Astrocyte (in vitro differentiated cells and primary cell): ENCODE measurements around the gene LRRC7. TPM values are rescaled to one million over a fixed set of nuclear protein-coding genes. Genes with fewer than 3 reads are reported as not detected.

Experiments
- DNase-seq: peaks from one replicate; pipeline ENCODE4 v3.0.0-alpha.2; 2010; ENCODE audit warnings: low read depth
- FAIRE-seq: peaks from 2 replicates; lab custom pipeline; 2011; peaks lifted over from hg19 to GRCh38; lab: Jason Lieb, UNC
- H2AFZ ChIP-seq: 2 replicates; pipeline ENCODE4 v1.6.0; 2012; ENCODE audit warnings: low read depth, low read length, inconsistent platforms
- H3K27ac ChIP-seq: 2 replicates; pipeline ENCODE4 v1.5.1; 2011; ENCODE audit warnings: low read depth, low read length, inconsistent platforms
- H3K27me3 ChIP-seq: 2 replicates; pipeline ENCODE4 v1.6.0; 2011; ENCODE audit warnings: low read length, inconsistent platforms; ENCODE audit not compliant: insufficient read depth
- H3K36me3 ChIP-seq: 2 replicates; pipeline ENCODE4 v1.5.1; 2011; ENCODE audit warnings: low read length, inconsistent platforms; ENCODE audit not compliant: insufficient read depth
- H3K4me1 ChIP-seq: 2 replicates; pipeline ENCODE4 v1.5.1; 2011; ENCODE audit warnings: low read length, inconsistent platforms; ENCODE audit not compliant: insufficient read depth
- H3K4me2 ChIP-seq: 2 replicates; pipeline ENCODE4 v1.6.0; 2012; ENCODE audit warnings: low read length, inconsistent platforms
- H3K4me3 ChIP-seq: 2 replicates; pipeline ENCODE4 v1.5.1; 2011; ENCODE audit warnings: low read depth, mild to moderate bottlenecking, low read length, inconsistent platforms; ENCODE audit not compliant: insufficient read depth
- H3K79me2 ChIP-seq: 2 replicates; pipeline ENCODE4 v1.6.0; 2012; ENCODE audit warnings: mild to moderate bottlenecking, low read length, inconsistent platforms; ENCODE audit not compliant: insufficient read depth
- H3K9ac ChIP-seq: 2 replicates; pipeline ENCODE4 v1.6.0; 2012; ENCODE audit warnings: mild to moderate bottlenecking, low read length, inconsistent platforms
- H3K9me3 ChIP-seq: 2 replicates; pipeline ENCODE4 v1.5.1; 2012; ENCODE audit warnings: low read depth, mild to moderate bottlenecking, low read length, inconsistent platforms; ENCODE audit not compliant: insufficient read depth
- H4K20me1 ChIP-seq: 2 replicates; pipeline ENCODE4 v1.6.0; 2012; ENCODE audit warnings: low read length, inconsistent platforms; ENCODE audit not compliant: insufficient read depth
- H3K27ac Mint-ChIP-seq: one replicate; pipeline ENCODE4 v1.8.0; 2021; ENCODE audit warnings: mild to moderate bottlenecking, mixed read lengths; ENCODE audit not compliant: unreplicated experiment
- H3K27me3 Mint-ChIP-seq: one replicate; pipeline ENCODE4 v1.8.0; 2021; ENCODE audit warnings: low read depth, mixed read lengths; ENCODE audit not compliant: unreplicated experiment
- H3K36me3 Mint-ChIP-seq: one replicate; pipeline ENCODE4 v1.8.0; 2021; ENCODE audit warnings: low read depth, mixed read lengths; ENCODE audit not compliant: unreplicated experiment
- H3K4me1 Mint-ChIP-seq: one replicate; pipeline ENCODE4 v1.8.0; 2021; ENCODE audit warnings: low read depth, mixed read lengths; ENCODE audit not compliant: unreplicated experiment
- H3K4me3 Mint-ChIP-seq: one replicate; pipeline ENCODE4 v1.8.0; 2021; ENCODE audit warnings: mild to moderate bottlenecking, moderate library complexity, mixed read lengths; ENCODE audit not compliant: unreplicated experiment
- H3K9me3 Mint-ChIP-seq: one replicate; pipeline ENCODE4 v1.8.0; 2021; ENCODE audit warnings: mild to moderate bottlenecking, mixed read lengths; ENCODE audit not compliant: unreplicated experiment
- EZH2 ChIP-seq: IDR thresholded peaks from 2 replicates; pipeline ENCODE4 v1.6.1; 2012; ENCODE audit warnings: mild to moderate bottlenecking, low read length, inconsistent platforms; ENCODE audit not compliant: insufficient read depth
- total RNA-seq: library from RNA; stranded (reverse); gene quantifications from 2 replicates; pipeline ENCODE4 v1.2.1, GENCODE V29; 2021
- TF ChIP-seq, protein P1 (sequence below): IDR thresholded peaks from 2 replicates; pipeline ENCODE4 v1.5.1; 2011; ENCODE audit warnings: low read depth, mild to moderate bottlenecking, inconsistent platforms, low read length, moderate library complexity; ENCODE audit not compliant: insufficient read depth

The LRRC7 gene
- total RNA-seq, 1 donor from 2014 or later, result 0.27 TPM

DNA sequence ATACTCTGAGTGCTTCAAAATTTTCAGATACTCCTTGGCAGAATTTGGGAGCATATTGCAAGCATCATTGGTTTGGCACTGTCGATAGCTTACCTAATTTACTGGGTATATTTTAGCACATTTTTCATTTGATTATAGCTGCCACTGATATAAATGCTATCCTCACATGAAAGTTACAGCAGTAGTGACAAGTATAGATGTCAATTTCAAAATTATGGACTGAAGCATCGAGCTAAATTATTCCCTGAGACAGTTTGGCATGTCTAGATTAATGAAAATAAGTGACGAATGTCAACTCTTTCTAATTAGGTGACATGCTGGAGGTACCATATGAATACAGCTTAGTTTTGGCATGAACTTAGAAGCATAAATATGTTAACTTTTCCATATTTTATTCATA is 83.1 kb downstream of the LRRC7 start:
- Histone ChIP-seq H3K9me3 (no peaks in the 10 kb centered on the region), H3K27me3 (no peaks in the 10 kb centered on the region), H3K9ac (no peak overlapping the region), H3K79me2 (no peaks in the 10 kb centered on the region), H3K27ac (no peak overlapping the region), H3K4me2 (no peak overlapping the region), H3K36me3 (no peaks in the 10 kb centered on the region), H2AFZ (no peak overlapping the region), H3K4me1 (no peaks in the 10 kb centered on the region), H3K4me3 (no peak overlapping the region), H4K20me1 (no peaks in the 10 kb centered on the region)
- TF ChIP-seq, protein P1, sequence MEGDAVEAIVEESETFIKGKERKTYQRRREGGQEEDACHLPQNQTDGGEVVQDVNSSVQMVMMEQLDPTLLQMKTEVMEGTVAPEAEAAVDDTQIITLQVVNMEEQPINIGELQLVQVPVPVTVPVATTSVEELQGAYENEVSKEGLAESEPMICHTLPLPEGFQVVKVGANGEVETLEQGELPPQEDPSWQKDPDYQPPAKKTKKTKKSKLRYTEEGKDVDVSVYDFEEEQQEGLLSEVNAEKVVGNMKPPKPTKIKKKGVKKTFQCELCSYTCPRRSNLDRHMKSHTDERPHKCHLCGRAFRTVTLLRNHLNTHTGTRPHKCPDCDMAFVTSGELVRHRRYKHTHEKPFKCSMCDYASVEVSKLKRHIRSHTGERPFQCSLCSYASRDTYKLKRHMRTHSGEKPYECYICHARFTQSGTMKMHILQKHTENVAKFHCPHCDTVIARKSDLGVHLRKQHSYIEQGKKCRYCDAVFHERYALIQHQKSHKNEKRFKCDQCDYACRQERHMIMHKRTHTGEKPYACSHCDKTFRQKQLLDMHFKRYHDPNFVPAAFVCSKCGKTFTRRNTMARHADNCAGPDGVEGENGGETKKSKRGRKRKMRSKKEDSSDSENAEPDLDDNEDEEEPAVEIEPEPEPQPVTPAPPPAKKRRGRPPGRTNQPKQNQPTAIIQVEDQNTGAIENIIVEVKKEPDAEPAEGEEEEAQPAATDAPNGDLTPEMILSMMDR, result no peak
- TF ChIP-seq EZH2, result no peak
- Mint-ChIP-seq H3K4me3 (no peak overlapping the region), H3K4me1 (peaks cover 2% of the 10 kb centered on the region), H3K27me3 (no peaks in the 10 kb centered on the region), H3K36me3 (no peaks in the 10 kb centered on the region), H3K27ac (no peak overlapping the region), H3K9me3 (no peaks in the 10 kb centered on the region)
- FAIRE-seq (no peak), DNase-seq (no peak)

DNA sequence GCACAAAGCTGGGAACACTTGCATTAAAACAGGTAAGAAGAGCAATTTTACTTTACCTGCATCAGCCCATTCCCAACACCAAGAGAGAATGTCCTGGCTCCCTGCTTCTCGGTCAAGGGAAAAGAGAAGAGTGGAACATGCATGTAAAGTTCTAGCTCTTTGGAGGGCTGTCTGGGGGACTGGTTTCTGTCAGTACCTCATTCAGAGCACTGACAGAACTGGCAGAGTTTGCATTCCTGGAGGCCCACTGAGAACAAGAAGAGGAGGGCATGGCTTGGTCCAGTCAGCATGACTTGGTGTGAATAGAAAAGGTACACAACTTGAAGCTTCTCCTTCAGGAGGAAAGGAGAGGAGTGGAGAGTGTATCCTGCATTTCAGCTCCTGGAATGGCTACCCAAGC is 83.9 kb downstream of the LRRC7 start:
- no peaks in the 10 kb centered on the region for H3K36me3 ChIP-seq
- H3K4me2 ChIP-seq, result no peak overlapping the region
- DNase-seq (no peak), FAIRE-seq (no peak)
- H3K9me3 ChIP-seq, result no peaks in the 10 kb centered on the region
- H3K4me1 ChIP-seq, result no peaks in the 10 kb centered on the region
- H3K36me3 Mint-ChIP-seq, result no peaks in the 10 kb centered on the region
- no peak overlapping the region for H3K27ac ChIP-seq
- no peak overlapping the region for H3K4me3 ChIP-seq
- H3K4me1 Mint-ChIP-seq, result peaks cover 2% of the 10 kb centered on the region
- no peak for TF ChIP-seq EZH2
- TF ChIP-seq, protein P1, result no peak
- no peak overlapping the region for H3K4me3 Mint-ChIP-seq
- no peaks in the 10 kb centered on the region for H3K27me3 Mint-ChIP-seq
- no peaks in the 10 kb centered on the region for H3K79me2 ChIP-seq
- H3K9me3 Mint-ChIP-seq, result no peaks in the 10 kb centered on the region
- no peak overlapping the region for H2AFZ ChIP-seq
- H3K27ac Mint-ChIP-seq, result no peak overlapping the region
- no peak overlapping the region for H3K9ac ChIP-seq
- no peaks in the 10 kb centered on the region for H3K27me3 ChIP-seq
- H4K20me1 ChIP-seq, result no peaks in the 10 kb centered on the region

DNA sequence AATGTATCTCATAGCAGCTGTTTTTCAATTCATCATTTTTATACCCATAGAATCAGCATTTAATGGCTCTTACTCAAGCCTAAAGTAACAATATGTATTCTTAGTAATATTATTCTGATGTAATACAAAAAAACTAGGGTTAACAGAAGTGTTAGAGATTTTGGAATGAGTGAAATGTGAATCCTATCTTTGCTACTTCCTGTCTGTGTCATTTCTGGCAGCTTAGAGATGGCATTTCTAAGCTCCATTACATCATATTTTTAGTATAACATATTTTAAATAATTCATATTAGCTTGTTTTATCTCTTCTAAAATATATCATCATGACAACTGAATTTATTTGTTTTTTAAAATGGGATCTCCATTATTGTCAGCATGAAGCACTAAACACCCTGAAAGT is 90.2 kb downstream of the LRRC7 start:
- H3K9ac ChIP-seq, result no peak overlapping the region
- H3K27me3 ChIP-seq, result no peaks in the 10 kb centered on the region
- DNase-seq, result no peak
- H3K4me3 ChIP-seq, result no peak overlapping the region
- H4K20me1 ChIP-seq, result no peaks in the 10 kb centered on the region
- Mint-ChIP-seq H3K27me3 (no peaks in the 10 kb centered on the region), H3K4me1 (peaks cover 12% of the 10 kb centered on the region), H3K9me3 (no peaks in the 10 kb centered on the region), H3K4me3 (no peak overlapping the region), H3K27ac (no peak overlapping the region), H3K36me3 (no peaks in the 10 kb centered on the region)
- H3K4me1 ChIP-seq, result peaks cover 4% of the 10 kb centered on the region
- TF ChIP-seq, protein P1, result no peak
- no peak for TF ChIP-seq EZH2
- no peak for FAIRE-seq
- no peaks in the 10 kb centered on the region for H3K79me2 ChIP-seq
- H2AFZ ChIP-seq, result no peak overlapping the region
- H3K27ac ChIP-seq, result no peak overlapping the region
- no peak overlapping the region for H3K4me2 ChIP-seq
- no peaks in the 10 kb centered on the region for H3K9me3 ChIP-seq
- H3K36me3 ChIP-seq, result no peaks in the 10 kb centered on the region
